NCI-H1436 (cell line): ENCODE results near the gene NUDC.
"Not testable (repeated sequence)": the region's sequence is repeated elsewhere in the genome, so short reads cannot be mapped to it uniquely, and the experiment has no call there.

Source experiments
- DNase-seq: peaks from one replicate; lab custom pipeline; 2025; lab: John Stamatoyannopoulos, UW

NUDC gene

GRCh38 chr1:26911399-26912146, 10.0 kb upstream of the NUDC start:
- no peak for DNase-seq

DNA sequence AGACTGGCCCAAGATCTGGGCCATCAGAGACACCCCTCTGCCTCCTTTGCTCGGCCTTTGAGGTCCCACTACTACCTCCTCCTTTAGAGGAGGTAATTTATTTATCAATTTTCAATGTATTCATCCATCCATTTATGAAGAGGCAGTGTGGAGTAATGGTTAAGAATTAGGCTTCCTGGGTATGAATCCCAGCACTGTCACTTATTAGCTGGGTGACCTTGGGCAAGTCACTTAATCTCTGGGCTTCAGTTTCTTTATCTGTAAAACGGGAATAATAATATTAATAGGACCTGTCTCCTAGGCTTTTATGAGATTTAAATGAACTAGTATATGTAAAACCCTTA, 9.4 kb upstream of the NUDC start:
- no peak for DNase-seq

DNA sequence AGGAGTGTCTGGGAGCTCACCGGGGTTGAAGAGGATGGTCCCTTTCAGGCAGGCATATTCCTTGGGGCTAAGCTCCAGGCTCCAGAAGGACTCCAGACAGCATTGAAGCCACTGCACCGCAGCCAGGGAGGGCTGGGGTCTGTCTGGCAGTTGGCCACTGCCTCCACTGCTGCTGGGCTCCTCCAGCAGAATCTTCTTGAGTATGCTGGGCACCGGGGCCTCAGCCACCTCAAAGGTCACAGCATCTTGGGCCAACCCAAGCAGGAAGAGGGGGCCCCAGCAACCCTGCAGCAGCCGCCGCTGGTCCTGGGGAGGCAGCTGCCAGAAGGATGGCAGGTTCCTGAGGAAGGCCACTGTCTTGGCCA, 8.2 kb upstream of the NUDC start:
- DNase-seq, result no peak

GRCh38 chr1:26913754-26914619, 7.6 kb upstream of the NUDC start, which contains the start of gene NR0B2:
Gene NR0B2, minus strand, starts transcription at chr1:26913975. Its CDS starts 35 bp downstream, at chr1:26913940.
- peak; percentile 86 for DNase-seq

DNA sequence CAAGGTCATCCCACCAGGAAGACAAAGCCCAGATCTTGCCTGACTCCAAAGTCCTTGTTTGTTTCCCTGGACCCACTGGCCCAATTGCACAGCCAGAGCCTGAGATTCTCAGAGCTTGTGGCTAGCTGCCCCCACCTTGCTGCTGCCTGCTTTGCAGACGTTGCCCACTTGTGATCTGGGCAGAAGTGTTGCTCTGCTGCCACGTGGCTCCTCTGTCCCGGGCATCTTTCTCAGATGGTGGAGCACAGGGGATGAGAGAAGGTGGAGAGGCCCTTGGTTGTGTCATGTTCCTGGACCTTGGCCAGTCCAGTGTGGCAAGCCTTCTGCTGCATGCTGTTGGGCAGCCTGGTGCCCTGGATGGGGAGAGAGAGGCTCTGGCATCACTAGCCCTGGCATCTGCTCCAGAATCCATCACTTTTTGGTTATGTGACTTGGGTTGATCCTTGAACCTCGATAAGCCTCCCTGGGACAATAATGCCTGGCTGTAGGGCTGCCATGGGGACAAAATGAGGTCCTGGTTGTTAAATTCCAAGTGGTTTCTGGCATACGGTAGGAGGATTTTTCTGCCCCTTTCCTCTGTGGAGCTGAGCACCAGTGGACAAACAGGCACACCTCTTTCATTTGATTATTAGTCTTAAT, 6.2 kb upstream of the NUDC start:
- no peak for DNase-seq

GRCh38 chr1:26921126-26921539, 410 bp upstream of the NUDC start:
- DNase-seq, result no peak

DNA sequence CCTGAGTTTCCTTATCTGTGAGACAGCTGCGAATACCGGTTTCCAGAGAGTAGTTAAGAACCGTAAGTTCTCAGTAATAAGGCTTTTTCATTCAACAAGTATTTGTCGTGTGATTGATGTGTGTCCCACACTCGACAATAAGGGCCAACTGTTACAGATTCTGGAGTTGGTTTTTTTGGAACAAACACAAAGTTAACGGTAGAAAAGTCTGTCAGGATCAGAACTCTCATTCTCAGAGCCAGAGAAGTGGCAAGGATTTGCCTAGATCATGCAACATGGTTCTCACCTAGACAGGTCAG, 837 bp downstream of the NUDC start:
- no peak for DNase-seq

GRCh38 chr1:26922901-26923300, 1.4 kb downstream of the NUDC start:
- DNase-seq, result no peak

DNA sequence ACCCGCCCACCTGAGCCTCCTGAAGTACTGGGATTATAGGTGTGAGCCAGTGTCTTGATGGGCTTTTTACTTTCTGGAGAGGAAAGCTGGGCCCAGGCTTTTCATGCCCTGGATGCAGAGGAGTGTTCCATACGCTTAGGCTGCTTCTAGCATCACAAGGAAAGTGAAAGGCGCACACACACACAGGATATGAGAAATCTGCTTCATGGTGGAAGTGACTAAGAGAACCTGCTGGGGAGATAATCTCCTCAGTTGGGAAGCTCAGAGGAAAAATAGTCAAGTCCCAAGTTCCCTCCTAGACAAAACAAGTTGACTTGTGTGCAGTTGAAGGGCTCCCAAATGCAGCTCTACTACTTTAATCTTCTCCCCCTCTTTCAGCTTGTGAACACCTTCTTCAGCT, 2.2 kb downstream of the NUDC start:
- no peak for DNase-seq

- DNase-seq, result no peak
These were observed 11.0 kb downstream of the NUDC start for GRCh38 chr1:26932531-26932930.

DNA sequence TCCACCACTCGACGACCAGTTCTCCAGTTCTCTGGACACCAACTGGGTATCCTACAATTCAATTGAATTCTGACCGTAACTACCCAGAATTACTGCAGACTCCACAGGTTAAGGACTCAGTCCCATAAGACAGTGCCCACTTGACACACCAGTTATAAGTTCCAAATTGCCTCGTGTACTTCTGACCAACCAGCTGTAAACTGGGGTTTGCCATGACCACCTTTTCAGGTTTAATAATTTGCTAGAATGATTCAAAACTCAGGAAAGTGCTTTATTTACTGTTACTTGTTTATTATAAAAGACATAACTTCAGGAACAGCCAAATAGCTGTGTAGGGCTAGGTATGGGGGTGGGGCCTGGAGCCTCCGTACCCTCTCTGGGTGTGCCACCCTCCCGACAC, 15.3 kb downstream of the NUDC start:
- no peak for DNase-seq

DNA sequence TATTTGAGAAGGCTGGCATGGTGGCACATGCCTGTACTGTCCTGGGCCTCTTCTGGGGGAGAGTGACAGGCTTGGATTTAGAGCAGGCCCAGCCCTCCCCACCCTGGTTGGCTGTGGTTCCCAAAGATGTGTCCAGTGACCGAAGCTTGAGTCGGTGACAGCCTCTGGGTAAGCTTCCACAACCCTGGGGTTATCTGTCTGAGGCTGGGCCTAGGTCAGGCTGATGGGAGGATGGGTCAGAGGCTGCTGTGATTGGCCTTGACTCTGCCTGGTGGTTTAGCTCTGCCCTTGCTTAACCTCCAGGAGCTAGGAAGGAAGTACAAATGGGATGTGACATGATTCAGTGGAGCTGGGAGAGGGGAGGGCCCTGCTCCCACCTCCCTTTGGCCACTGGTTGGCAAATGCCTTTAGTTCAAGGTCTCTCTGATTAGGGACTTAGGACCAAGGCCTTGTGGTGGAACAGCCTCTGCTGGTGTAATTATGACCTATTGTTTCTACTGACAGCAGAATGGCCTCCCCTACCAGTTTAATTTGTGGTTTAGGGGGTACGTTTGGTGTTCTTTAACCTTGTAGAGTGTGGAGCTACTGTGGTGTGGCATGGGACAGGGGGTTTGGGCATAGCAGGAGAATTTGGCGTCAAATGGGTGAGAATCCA, 16.6 kb downstream of the NUDC start:
- no peak for DNase-seq

- DNase-seq, result no peak
These were observed 17.1 kb downstream of the NUDC start for GRCh38 chr1:26938659-26939025.

DNA sequence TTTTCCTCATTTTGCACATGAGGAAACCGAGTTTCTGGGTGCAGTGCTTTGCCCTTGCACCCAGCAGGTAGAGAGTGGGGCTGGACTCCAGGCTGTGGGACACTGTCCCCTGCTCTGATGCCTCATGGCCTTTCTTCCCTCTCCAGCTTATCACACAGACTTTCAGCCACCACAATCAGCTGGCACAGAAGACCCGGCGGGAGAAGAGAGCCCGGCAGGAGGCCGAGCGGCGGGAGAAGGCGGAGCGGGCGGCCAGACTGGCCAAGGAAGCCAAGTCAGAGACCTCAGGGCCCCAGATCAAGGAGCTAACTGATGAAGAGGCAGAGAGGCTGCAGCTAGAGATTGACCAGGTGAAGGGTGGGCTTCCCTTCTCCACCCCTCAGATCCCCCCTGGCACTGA, 19.8 kb downstream of the NUDC start:
- DNase-seq, result no peak

DNA sequence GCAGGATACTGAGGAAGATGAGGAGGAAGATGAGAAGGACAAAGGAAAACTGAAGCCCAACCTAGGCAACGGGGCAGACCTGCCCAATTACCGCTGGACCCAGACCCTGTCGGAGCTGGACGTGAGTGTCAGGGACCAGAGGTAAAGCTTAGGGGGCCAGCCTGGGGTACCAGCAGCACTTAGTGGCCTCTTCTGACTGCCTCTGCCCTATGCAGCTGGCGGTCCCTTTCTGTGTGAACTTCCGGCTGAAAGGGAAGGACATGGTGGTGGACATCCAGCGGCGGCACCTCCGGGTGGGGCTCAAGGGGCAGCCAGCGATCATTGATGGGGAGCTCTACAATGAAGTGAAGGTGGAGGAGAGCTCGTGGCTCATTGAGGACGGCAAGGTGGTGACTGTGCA, 21.1 kb downstream of the NUDC start:
- DNase-seq, result no peak

GRCh38 chr1:26945138-26945537, 23.6 kb downstream of the NUDC start:
- DNase-seq, result no peak

DNA sequence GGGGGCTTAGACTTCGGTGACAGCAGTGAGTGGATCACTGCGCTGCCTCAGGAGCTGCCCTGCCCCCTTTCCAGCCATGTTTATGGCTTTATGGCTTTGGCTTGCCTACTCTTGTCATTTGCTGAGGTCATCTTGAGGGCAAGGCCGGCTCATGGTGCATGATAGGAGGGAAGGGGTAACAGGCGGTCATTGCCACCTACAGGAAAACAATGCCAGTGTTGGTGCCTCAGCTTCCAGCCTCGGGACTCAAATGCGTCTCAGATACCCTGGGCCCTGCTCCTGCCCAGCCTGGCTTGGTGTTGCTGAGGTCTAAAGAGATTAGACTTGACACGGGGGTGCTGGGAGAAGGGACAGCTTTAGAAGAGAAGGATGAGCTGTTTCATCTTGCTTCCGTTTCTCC, 24.2 kb downstream of the NUDC start:
- DNase-seq, result no peak

- DNase-seq, result no peak
These were observed 24.7 kb downstream of the NUDC start for GRCh38 chr1:26946270-26946669.

DNA sequence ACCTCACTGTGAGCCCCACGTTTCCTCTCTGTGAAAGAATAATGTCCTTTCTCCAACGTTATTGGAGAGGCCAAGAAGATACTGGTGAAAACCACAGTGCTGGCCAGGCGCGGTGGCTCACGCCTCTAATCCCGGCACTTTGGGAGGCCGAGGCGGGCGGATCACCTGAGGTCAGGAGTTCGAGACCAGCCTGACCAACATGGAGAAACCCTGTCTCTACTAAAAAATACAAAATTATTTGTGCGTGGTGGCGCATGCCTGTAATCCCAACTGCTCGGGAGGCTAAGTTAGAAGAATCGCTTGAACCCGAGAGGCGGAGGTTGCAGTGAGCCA, 27.1 kb downstream of the NUDC start:
- not testable (repeated sequence) for DNase-seq

GRCh38 chr1:26949266-26949925, 27.9 kb downstream of the NUDC start:
- no peak for DNase-seq

DNA sequence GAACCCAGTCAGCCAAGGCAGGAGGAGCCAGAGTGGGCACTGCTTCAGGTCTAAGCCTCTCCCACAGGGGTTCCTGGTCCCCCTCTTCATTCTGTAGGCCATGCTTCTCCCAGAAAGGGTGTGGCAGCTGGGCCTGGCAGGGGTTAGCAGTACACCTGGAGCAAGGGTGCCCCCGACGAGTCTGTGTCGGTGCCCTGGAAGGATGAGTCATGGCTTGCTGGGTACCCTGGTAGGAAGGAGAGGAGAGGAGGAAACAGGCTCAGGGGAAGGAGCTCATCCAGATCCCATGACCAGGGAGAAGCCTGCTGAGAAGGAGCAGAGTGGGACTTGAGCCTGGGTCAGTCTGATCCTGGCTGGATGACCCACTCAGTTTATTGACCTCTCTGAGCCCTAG, 28.4 kb downstream of the NUDC start:
- DNase-seq, result no peak

- no peak for DNase-seq
These were observed 29.1 kb downstream of the NUDC start for GRCh38 chr1:26950602-26951001.
